K562 (cell line): ENCODE measurements around the gene MYCL. TPM values are rescaled to one million over a fixed set of nuclear protein-coding genes. Genes with fewer than 3 reads are reported as not detected.
A peak's percentile ranks its signal among the peaks of the same experiment; 100 is the strongest.

Source experiments
- GABPA ChIP-seq: fragments of 200-800 bp; sonication (Bioruptor generic); conservative IDR thresholded peaks from 2 replicates; pipeline ENCODE4 v1.6.1; 2016; ENCODE audit warnings: low read depth, missing genetic modification characterization, missing compliant biosample characterization
- HCFC1 ChIP-seq: IDR thresholded peaks from 2 replicates; pipeline ENCODE4 v1.6.1; 2012; ENCODE audit warnings: low read depth, low read length, improper control_type of control experiment
- HDAC6 ChIP-seq: IDR thresholded peaks from 2 replicates; pipeline ENCODE4 v1.6.1; 2012; ENCODE audit warnings: low read depth, mild to moderate bottlenecking, control low read depth, inconsistent platforms, low read length, moderate library complexity
- RB1 ChIP-seq: fragments of 450-650 bp; IDR thresholded peaks from 2 replicates; pipeline ENCODE4 v1.6.1; 2017; ENCODE audit warnings: low read depth, mild to moderate bottlenecking
- TOE1 ChIP-seq, 2 experiments: fragments of 450-650 bp in 1 of 2; sonication (generic) in 1 of 2; formaldehyde crosslinking in 1 of 2; IDR thresholded peaks; 2 replicates each; pipeline versions ENCODE4 v1.7.1 to v1.8.0; 2016 to 2022; ENCODE audit warnings: borderline replicate concordance in 2 of 2, mild to moderate bottlenecking in 2 of 2, antibody characterized with exemption in 1 of 2, inconsistent platforms in 1 of 2, low read depth in 1 of 2, missing genetic modification reagents in 1 of 2, moderate library complexity in 1 of 2
- ZNF140 ChIP-seq: fragments of 250-450 bp; sonication (Bioruptor Pico); IDR thresholded peaks from 2 replicates; pipeline ENCODE4 v1.8.0; 2021; ENCODE audit warnings: moderate library complexity, mild to moderate bottlenecking, inconsistent platforms
- ZNF165 ChIP-seq: fragments of 250-450 bp; sonication (Bioruptor Pico); IDR thresholded peaks from 2 replicates; pipeline ENCODE4 v1.4.0; 2020; ENCODE audit warnings: borderline replicate concordance
- ZSCAN29 ChIP-seq: fragments of 450-650 bp; IDR thresholded peaks from 2 replicates; pipeline ENCODE4 v1.6.1; 2017
- polyA plus RNA-seq, 8 experiments: library from polyadenylated mRNA; depleted of rRNA in 4 of 8; stranded (reverse) in 5 of 8; unstranded in 3 of 8; fragments of >200 nt; fragmentation: Nextera tagmentation in 2 of 8; fragmentation: Illumina TruSeq in 1 of 8; extraction: Ambion mirVana in 2 of 8; extraction: Trizol in 1 of 8; gene quantifications; 2 replicates each; pipeline versions ENCODE4 v1.2.1 to v1.2.3, GENCODE V29; 2011 to 2014; ENCODE audit warnings: inconsistent platforms in 1 of 8, missing spikeins in 1 of 8
- total RNA-seq, 7 experiments: library from RNA; depleted of rRNA in 6 of 7; stranded (reverse); fragments of >200 nt in 6 of 7; fragmentation: Illumina TruSeq in 2 of 7; extraction: Trizol in 2 of 7; gene quantifications; 2 replicates each; pipeline versions ENCODE4 v1.2.1 to v1.2.3, GENCODE V29; 2011 to 2021; ENCODE audit warnings: low replicate concordance in 1 of 7
- TF ChIP-seq, protein P1 (sequence below): fragments of 200-600 bp; sonication (generic); IDR thresholded peaks from one replicate; pipeline ENCODE4 v1.6.1; 2012; ENCODE audit warnings: mild to moderate bottlenecking, low read depth, low read length, inconsistent platforms
- TF ChIP-seq, protein P2 (sequence below): fragments of 450-650 bp; IDR thresholded peaks from 2 replicates; pipeline ENCODE4 v1.6.1; 2017; ENCODE audit warnings: antibody characterized with exemption
- TF ChIP-seq, protein P3 (sequence below): sonication (generic); formaldehyde crosslinking; IDR thresholded peaks from 2 replicates; pipeline ENCODE4 v1.8.1; 2023; ENCODE audit warnings: mild to moderate bottlenecking, missing genetic modification reagents

MYCL gene
- total and polyA plus RNA-seq, 9 of the 15 experiments (the other 6 are each of a cell fraction or from before 2014, with no cell fraction given), result 3.5 to 22.0 (median 12.8) TPM

DNA sequence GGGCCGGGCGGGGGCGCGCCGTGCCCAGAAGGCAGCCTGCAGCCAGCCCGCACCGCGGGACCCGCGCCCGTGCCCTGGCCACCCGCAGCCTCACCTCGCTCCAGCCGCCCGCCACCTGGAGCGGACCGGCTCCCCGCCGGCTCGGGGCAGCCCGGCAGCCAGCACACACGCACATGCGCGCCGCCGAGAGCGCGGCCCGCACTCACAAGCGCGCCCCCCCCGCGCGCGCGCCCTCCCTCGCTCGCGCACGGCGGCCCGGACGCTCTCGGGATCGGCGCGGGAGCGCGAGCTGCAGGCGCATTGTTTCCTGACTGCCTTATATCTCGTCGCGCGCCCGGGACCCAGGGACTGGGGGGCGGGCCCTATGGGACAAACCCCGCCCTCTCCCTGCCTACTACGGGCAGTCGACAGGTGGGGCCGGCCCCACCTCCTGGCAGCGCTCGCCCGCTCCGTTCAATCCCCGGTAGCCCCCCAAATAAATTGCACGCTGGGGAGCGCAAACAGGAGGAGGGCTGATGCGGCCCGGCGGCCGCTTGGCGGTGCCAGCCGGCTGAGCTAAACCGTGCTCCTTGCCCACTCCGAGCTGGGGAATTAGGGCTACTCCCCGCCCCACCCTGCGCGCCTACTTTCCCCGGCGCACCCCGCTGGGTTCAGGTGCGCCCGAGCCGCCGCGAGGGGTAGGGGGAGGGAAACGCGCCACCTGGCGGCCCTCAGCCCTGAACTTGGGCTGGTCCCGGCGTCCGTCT, at the start of gene MYCL (continued):
- TF ChIP-seq, protein P1, sequence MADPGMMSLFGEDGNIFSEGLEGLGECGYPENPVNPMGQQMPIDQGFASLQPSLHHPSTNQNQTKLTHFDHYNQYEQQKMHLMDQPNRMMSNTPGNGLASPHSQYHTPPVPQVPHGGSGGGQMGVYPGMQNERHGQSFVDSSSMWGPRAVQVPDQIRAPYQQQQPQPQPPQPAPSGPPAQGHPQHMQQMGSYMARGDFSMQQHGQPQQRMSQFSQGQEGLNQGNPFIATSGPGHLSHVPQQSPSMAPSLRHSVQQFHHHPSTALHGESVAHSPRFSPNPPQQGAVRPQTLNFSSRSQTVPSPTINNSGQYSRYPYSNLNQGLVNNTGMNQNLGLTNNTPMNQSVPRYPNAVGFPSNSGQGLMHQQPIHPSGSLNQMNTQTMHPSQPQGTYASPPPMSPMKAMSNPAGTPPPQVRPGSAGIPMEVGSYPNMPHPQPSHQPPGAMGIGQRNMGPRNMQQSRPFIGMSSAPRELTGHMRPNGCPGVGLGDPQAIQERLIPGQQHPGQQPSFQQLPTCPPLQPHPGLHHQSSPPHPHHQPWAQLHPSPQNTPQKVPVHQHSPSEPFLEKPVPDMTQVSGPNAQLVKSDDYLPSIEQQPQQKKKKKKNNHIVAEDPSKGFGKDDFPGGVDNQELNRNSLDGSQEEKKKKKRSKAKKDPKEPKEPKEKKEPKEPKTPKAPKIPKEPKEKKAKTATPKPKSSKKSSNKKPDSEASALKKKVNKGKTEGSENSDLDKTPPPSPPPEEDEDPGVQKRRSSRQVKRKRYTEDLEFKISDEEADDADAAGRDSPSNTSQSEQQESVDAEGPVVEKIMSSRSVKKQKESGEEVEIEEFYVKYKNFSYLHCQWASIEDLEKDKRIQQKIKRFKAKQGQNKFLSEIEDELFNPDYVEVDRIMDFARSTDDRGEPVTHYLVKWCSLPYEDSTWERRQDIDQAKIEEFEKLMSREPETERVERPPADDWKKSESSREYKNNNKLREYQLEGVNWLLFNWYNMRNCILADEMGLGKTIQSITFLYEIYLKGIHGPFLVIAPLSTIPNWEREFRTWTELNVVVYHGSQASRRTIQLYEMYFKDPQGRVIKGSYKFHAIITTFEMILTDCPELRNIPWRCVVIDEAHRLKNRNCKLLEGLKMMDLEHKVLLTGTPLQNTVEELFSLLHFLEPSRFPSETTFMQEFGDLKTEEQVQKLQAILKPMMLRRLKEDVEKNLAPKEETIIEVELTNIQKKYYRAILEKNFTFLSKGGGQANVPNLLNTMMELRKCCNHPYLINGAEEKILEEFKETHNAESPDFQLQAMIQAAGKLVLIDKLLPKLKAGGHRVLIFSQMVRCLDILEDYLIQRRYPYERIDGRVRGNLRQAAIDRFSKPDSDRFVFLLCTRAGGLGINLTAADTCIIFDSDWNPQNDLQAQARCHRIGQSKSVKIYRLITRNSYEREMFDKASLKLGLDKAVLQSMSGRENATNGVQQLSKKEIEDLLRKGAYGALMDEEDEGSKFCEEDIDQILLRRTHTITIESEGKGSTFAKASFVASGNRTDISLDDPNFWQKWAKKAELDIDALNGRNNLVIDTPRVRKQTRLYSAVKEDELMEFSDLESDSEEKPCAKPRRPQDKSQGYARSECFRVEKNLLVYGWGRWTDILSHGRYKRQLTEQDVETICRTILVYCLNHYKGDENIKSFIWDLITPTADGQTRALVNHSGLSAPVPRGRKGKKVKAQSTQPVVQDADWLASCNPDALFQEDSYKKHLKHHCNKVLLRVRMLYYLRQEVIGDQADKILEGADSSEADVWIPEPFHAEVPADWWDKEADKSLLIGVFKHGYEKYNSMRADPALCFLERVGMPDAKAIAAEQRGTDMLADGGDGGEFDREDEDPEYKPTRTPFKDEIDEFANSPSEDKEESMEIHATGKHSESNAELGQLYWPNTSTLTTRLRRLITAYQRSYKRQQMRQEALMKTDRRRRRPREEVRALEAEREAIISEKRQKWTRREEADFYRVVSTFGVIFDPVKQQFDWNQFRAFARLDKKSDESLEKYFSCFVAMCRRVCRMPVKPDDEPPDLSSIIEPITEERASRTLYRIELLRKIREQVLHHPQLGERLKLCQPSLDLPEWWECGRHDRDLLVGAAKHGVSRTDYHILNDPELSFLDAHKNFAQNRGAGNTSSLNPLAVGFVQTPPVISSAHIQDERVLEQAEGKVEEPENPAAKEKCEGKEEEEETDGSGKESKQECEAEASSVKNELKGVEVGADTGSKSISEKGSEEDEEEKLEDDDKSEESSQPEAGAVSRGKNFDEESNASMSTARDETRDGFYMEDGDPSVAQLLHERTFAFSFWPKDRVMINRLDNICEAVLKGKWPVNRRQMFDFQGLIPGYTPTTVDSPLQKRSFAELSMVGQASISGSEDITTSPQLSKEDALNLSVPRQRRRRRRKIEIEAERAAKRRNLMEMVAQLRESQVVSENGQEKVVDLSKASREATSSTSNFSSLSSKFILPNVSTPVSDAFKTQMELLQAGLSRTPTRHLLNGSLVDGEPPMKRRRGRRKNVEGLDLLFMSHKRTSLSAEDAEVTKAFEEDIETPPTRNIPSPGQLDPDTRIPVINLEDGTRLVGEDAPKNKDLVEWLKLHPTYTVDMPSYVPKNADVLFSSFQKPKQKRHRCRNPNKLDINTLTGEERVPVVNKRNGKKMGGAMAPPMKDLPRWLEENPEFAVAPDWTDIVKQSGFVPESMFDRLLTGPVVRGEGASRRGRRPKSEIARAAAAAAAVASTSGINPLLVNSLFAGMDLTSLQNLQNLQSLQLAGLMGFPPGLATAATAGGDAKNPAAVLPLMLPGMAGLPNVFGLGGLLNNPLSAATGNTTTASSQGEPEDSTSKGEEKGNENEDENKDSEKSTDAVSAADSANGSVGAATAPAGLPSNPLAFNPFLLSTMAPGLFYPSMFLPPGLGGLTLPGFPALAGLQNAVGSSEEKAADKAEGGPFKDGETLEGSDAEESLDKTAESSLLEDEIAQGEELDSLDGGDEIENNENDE, result no peak
- no peak for TF ChIP-seq HCFC1
- no peak for TF ChIP-seq ZSCAN29
- peak; percentile 93 for TF ChIP-seq RB1
- TF ChIP-seq TOE1 (IDR thresholded peaks at IDR 0.05; ENCODE audit: borderline replicate concordance), result peak; percentile 60; the same call in 1 of the 2 replicates
- TF ChIP-seq TOE1 (CRISPR knock-in tag; IDR thresholded peaks at IDR 0.05; ENCODE audit: borderline replicate concordance, low read depth), result no peak
- no peak for TF ChIP-seq HDAC6
- TF ChIP-seq, protein P2, sequence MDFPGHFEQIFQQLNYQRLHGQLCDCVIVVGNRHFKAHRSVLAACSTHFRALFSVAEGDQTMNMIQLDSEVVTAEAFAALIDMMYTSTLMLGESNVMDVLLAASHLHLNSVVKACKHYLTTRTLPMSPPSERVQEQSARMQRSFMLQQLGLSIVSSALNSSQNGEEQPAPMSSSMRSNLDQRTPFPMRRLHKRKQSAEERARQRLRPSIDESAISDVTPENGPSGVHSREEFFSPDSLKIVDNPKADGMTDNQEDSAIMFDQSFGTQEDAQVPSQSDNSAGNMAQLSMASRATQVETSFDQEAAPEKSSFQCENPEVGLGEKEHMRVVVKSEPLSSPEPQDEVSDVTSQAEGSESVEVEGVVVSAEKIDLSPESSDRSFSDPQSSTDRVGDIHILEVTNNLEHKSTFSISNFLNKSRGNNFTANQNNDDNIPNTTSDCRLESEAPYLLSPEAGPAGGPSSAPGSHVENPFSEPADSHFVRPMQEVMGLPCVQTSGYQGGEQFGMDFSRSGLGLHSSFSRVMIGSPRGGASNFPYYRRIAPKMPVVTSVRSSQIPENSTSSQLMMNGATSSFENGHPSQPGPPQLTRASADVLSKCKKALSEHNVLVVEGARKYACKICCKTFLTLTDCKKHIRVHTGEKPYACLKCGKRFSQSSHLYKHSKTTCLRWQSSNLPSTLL, result no peak
- no peak for TF ChIP-seq ZNF165
- peak; percentile 58 for TF ChIP-seq GABPA (tag)
- TF ChIP-seq, protein P3, sequence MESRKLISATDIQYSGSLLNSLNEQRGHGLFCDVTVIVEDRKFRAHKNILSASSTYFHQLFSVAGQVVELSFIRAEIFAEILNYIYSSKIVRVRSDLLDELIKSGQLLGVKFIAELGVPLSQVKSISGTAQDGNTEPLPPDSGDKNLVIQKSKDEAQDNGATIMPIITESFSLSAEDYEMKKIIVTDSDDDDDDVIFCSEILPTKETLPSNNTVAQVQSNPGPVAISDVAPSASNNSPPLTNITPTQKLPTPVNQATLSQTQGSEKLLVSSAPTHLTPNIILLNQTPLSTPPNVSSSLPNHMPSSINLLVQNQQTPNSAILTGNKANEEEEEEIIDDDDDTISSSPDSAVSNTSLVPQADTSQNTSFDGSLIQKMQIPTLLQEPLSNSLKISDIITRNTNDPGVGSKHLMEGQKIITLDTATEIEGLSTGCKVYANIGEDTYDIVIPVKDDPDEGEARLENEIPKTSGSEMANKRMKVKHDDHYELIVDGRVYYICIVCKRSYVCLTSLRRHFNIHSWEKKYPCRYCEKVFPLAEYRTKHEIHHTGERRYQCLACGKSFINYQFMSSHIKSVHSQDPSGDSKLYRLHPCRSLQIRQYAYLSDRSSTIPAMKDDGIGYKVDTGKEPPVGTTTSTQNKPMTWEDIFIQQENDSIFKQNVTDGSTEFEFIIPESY (CRISPR knock-in tag), result peak; percentile 75; the same call in 1 of the 2 replicates
- TF ChIP-seq ZNF140 (CRISPR knock-in tag), result peak; percentile 83; the same call in 1 of the 2 replicates
